Measurements from ENCODE around the gene IGF2.

The IGF2 gene

DNA sequence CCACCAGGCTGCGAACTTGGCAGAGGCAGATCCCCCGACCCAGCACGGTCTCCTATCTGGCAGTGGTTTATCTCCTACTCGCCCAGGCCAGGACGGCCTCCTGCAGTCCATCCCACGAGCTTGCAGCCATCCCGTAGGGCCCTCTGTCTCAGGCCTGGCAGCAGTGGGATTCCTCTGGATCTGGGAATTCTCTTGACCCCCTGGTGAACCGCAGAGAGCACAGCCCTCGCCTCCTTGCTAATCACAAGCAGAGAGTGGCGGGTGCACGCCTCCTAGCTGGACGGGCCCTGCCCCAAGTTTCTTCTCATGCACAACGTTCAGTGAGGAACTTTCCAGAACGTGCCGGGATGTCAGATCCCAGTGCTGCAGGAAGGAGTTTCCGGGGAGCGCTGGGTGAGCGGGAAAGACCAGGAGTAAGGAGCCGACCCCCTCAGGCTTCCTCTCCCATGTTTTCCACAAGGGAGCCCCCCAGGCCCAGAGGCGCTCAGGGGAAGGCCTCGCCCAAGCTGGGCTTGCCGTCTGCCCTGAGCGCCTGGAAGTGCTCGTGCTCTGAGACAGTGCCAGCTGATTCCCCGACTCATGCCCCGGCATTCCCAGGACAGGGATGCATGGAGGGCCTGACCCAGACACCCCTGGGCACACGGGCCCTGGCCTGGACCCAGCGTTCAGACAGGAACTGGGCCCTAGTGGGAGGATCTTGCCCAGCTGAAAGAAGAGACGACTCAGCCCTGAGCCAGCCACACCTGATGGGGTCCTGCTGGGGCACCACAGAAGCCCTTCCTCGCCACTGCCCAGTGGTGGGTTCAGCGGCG lies 24.6 kb downstream of the IGF2 start (continued):
- TF ChIP-seq, protein P1, sequence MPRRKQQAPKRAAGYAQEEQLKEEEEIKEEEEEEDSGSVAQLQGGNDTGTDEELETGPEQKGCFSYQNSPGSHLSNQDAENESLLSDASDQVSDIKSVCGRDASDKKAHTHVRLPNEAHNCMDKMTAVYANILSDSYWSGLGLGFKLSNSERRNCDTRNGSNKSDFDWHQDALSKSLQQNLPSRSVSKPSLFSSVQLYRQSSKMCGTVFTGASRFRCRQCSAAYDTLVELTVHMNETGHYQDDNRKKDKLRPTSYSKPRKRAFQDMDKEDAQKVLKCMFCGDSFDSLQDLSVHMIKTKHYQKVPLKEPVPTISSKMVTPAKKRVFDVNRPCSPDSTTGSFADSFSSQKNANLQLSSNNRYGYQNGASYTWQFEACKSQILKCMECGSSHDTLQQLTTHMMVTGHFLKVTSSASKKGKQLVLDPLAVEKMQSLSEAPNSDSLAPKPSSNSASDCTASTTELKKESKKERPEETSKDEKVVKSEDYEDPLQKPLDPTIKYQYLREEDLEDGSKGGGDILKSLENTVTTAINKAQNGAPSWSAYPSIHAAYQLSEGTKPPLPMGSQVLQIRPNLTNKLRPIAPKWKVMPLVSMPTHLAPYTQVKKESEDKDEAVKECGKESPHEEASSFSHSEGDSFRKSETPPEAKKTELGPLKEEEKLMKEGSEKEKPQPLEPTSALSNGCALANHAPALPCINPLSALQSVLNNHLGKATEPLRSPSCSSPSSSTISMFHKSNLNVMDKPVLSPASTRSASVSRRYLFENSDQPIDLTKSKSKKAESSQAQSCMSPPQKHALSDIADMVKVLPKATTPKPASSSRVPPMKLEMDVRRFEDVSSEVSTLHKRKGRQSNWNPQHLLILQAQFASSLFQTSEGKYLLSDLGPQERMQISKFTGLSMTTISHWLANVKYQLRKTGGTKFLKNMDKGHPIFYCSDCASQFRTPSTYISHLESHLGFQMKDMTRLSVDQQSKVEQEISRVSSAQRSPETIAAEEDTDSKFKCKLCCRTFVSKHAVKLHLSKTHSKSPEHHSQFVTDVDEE (CRISPR knock-in tag; IDR thresholded peaks at IDR 0.05) = no peak

DNA sequence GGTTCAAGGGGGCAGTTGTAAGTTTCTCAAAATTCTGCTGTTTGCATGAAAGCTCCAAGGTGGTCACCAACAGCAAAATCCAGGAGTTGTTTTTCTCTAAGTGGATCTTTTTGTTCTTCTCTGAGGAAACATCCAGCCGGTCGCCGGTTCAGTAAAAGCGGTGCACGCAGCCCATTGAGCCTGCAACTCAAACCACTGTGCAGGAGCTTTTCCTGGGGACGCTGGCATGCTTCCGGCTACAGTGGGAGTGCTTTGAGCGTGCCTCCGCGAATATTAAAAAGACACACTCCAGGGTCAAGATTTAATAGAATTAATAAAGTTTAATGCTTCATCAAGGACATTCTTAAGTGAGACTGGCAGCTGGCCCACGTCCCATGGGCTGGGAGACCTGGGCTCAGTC lies 25.4 kb downstream of the IGF2 start:
- ATAC-seq = no peak
- no peak for TF ChIP-seq ZNF70 (CRISPR knock-in tag; IDR thresholded peaks at IDR 0.05)
- no peak for TF ChIP-seq ESRRG (CRISPR knock-in tag; IDR thresholded peaks at IDR 0.05)
- TF ChIP-seq ISL1 (CRISPR knock-in tag; IDR thresholded peaks at IDR 0.05) = no peak
- TF ChIP-seq PPARA (CRISPR knock-in tag; IDR thresholded peaks at IDR 0.05; ENCODE audit: borderline replicate concordance) = no peak
- TF ChIP-seq, protein P2, sequence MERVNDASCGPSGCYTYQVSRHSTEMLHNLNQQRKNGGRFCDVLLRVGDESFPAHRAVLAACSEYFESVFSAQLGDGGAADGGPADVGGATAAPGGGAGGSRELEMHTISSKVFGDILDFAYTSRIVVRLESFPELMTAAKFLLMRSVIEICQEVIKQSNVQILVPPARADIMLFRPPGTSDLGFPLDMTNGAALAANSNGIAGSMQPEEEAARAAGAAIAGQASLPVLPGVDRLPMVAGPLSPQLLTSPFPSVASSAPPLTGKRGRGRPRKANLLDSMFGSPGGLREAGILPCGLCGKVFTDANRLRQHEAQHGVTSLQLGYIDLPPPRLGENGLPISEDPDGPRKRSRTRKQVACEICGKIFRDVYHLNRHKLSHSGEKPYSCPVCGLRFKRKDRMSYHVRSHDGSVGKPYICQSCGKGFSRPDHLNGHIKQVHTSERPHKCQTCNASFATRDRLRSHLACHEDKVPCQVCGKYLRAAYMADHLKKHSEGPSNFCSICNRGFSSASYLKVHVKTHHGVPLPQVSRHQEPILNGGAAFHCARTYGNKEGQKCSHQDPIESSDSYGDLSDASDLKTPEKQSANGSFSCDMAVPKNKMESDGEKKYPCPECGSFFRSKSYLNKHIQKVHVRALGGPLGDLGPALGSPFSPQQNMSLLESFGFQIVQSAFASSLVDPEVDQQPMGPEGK (CRISPR knock-in tag; IDR thresholded peaks at IDR 0.05; ENCODE audit: borderline replicate concordance) = no peak
- no peak for TF ChIP-seq CSDC2 (CRISPR knock-in tag; IDR thresholded peaks at IDR 0.05)
- no peak for TF ChIP-seq TOX (CRISPR knock-in tag; IDR thresholded peaks at IDR 0.05; ENCODE audit: borderline replicate concordance)
- TF ChIP-seq, protein P3, sequence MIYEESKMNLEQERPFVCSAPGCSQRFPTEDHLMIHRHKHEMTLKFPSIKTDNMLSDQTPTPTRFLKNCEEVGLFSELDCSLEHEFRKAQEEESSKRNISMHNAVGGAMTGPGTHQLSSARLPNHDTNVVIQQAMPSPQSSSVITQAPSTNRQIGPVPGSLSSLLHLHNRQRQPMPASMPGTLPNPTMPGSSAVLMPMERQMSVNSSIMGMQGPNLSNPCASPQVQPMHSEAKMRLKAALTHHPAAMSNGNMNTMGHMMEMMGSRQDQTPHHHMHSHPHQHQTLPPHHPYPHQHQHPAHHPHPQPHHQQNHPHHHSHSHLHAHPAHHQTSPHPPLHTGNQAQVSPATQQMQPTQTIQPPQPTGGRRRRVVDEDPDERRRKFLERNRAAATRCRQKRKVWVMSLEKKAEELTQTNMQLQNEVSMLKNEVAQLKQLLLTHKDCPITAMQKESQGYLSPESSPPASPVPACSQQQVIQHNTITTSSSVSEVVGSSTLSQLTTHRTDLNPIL (CRISPR knock-in tag; IDR thresholded peaks at IDR 0.05; ENCODE audit: low read depth) = no peak
- no peak for TF ChIP-seq RARB (CRISPR knock-in tag; IDR thresholded peaks at IDR 0.05)
- TF ChIP-seq TCF4 (CRISPR knock-in tag; IDR thresholded peaks at IDR 0.05; ENCODE audit: borderline replicate concordance) = no peak
- no peak for TF ChIP-seq BACH2 (CRISPR knock-in tag; IDR thresholded peaks at IDR 0.05; ENCODE audit: borderline replicate concordance)
- no peak for TF ChIP-seq SNAI2 (CRISPR knock-in tag; IDR thresholded peaks at IDR 0.05)
- TF ChIP-seq ZFP30 (CRISPR knock-in tag; IDR thresholded peaks at IDR 0.05) = no peak
- no peak for TF ChIP-seq ZNF565 (CRISPR knock-in tag; conservative IDR thresholded peaks at IDR 0.05; ENCODE audit: low read depth)
- TF ChIP-seq, protein P4, sequence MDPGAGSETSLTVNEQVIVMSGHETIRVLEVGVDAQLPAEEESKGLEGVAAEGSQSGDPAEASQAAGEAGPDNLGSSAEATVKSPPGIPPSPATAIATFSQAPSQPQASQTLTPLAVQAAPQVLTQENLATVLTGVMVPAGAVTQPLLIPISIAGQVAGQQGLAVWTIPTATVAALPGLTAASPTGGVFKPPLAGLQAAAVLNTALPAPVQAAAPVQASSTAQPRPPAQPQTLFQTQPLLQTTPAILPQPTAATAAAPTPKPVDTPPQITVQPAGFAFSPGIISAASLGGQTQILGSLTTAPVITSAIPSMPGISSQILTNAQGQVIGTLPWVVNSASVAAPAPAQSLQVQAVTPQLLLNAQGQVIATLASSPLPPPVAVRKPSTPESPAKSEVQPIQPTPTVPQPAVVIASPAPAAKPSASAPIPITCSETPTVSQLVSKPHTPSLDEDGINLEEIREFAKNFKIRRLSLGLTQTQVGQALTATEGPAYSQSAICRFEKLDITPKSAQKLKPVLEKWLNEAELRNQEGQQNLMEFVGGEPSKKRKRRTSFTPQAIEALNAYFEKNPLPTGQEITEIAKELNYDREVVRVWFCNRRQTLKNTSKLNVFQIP (CRISPR knock-in tag; IDR thresholded peaks at IDR 0.05; ENCODE audit: borderline replicate concordance, low read depth) = no peak

DNA sequence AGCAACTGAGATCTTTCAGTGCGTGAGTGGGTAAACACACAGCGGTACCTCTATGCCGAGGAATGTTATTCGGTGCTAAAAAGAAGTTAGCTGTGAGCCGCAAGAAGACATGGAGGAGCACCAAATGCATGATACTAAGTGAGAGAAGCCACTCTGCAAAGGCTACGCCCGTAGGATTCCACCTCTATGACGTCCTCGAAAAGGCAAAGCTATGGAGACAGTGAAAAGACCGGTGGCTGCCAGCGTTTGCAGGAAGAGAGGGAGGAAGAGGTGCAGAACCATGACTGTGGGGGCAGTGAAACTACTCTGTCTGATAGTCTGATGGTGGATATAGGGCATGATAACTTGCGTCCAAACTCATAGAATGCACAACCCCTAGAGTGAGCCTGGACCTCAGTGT lies 28.7 kb downstream of the IGF2 start:
- no peak for ATAC-seq
- TF ChIP-seq ZNF565 (CRISPR knock-in tag; conservative IDR thresholded peaks at IDR 0.05; ENCODE audit: low read depth) (no peak), ESRRG (CRISPR knock-in tag; IDR thresholded peaks at IDR 0.05) (no peak), PPARA (CRISPR knock-in tag; IDR thresholded peaks at IDR 0.05; ENCODE audit: borderline replicate concordance) (no peak), SNAI2 (CRISPR knock-in tag; IDR thresholded peaks at IDR 0.05) (no peak), ZFP30 (CRISPR knock-in tag; IDR thresholded peaks at IDR 0.05) (no peak), TCF4 (CRISPR knock-in tag; IDR thresholded peaks at IDR 0.05; ENCODE audit: borderline replicate concordance) (no peak), ARNTL (CRISPR knock-in tag; IDR thresholded peaks at IDR 0.05; ENCODE audit: borderline replicate concordance, low read depth) (no peak), ZFP3 (CRISPR knock-in tag; IDR thresholded peaks at IDR 0.05) (no peak), GLIS3 (CRISPR knock-in tag; IDR thresholded peaks at IDR 0.05) (no peak), TOX (CRISPR knock-in tag; IDR thresholded peaks at IDR 0.05; ENCODE audit: borderline replicate concordance) (no peak)
- TF ChIP-seq, protein P1 (CRISPR knock-in tag; IDR thresholded peaks at IDR 0.05) = no peak
- TF ChIP-seq, protein P5, sequence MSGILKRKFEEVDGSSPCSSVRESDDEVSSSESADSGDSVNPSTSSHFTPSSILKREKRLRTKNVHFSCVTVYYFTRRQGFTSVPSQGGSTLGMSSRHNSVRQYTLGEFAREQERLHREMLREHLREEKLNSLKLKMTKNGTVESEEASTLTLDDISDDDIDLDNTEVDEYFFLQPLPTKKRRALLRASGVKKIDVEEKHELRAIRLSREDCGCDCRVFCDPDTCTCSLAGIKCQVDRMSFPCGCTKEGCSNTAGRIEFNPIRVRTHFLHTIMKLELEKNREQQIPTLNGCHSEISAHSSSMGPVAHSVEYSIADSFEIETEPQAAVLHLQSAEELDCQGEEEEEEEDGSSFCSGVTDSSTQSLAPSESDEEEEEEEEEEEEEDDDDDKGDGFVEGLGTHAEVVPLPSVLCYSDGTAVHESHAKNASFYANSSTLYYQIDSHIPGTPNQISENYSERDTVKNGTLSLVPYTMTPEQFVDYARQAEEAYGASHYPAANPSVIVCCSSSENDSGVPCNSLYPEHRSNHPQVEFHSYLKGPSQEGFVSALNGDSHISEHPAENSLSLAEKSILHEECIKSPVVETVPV (CRISPR knock-in tag; IDR thresholded peaks at IDR 0.05) = no peak
- TF ChIP-seq, protein P2 (CRISPR knock-in tag; IDR thresholded peaks at IDR 0.05; ENCODE audit: borderline replicate concordance) = no peak
- TF ChIP-seq, protein P4 (CRISPR knock-in tag; IDR thresholded peaks at IDR 0.05; ENCODE audit: borderline replicate concordance, low read depth) = no peak
